DOHH2 (cell line): ENCODE measurements around the gene JADE3.

Source experiments
- H3F3A ChIP-seq: fragments of 200-600 bp; sonication (generic), shearing (Covaris generic); 2 replicates; pipeline ENCODE4 v1.6.0; 2016; ENCODE audit warnings: antibody characterized with exemption, mild to moderate bottlenecking; ENCODE audit not compliant: control insufficient read depth, insufficient read depth
- H3K27ac ChIP-seq: fragments of 200-600 bp; sonication (generic); 2 replicates; pipeline ENCODE4 v1.5.1; 2014; ENCODE audit warnings: low read depth, mild to moderate bottlenecking, low read length, moderate library complexity
- H3K27me3 ChIP-seq: fragments of 200-600 bp; sonication (generic); 2 replicates; pipeline ENCODE4 v1.6.1; 2014; ENCODE audit warnings: mild to moderate bottlenecking, low read length, mixed read lengths; ENCODE audit not compliant: control insufficient read depth
- H3K36me3 ChIP-seq: fragments of 200-600 bp; sonication (generic); 2 replicates; pipeline ENCODE4 v1.6.1; 2014; ENCODE audit warnings: mild to moderate bottlenecking, low read length, moderate library complexity, mixed read lengths; ENCODE audit not compliant: control insufficient read depth
- H3K4me1 ChIP-seq: fragments of 200-600 bp; sonication (generic); 2 replicates; pipeline ENCODE4 v1.6.1; 2014; ENCODE audit warnings: mild to moderate bottlenecking, low read length, mixed read lengths; ENCODE audit not compliant: control insufficient read depth
- H3K4me2 ChIP-seq: fragments of 200-600 bp; sonication (generic); 2 replicates; pipeline ENCODE4 v1.6.0; 2014; ENCODE audit warnings: mild to moderate bottlenecking, low read length, moderate library complexity
- H3K4me3 ChIP-seq: fragments of 200-600 bp; sonication (generic); 2 replicates; pipeline ENCODE4 v1.5.1; 2014; ENCODE audit warnings: mild to moderate bottlenecking, low read length, mixed read lengths
- H3K79me2 ChIP-seq: fragments of 200-600 bp; sonication (generic); 2 replicates; pipeline ENCODE4 v1.6.1; 2014; ENCODE audit warnings: mild to moderate bottlenecking, low read length, mixed read lengths; ENCODE audit not compliant: control insufficient read depth
- H3K9me2 ChIP-seq: fragments of 200-600 bp; sonication (generic); replicated peaks from 2 replicates; pipeline ENCODE4 v1.6.1; 2014; ENCODE audit warnings: mild to moderate bottlenecking, low read length, mixed read lengths; ENCODE audit not compliant: control insufficient read depth
- H3K9me3 ChIP-seq: fragments of 200-600 bp; sonication (generic); 2 replicates; pipeline ENCODE4 v1.6.1; 2014; ENCODE audit warnings: antibody characterized with exemption, low read length, mixed read lengths; ENCODE audit not compliant: control insufficient read depth, insufficient read depth
- H4K20me1 ChIP-seq: fragments of 200-600 bp; sonication (generic); 2 replicates; pipeline ENCODE4 v1.6.0; 2014; ENCODE audit warnings: low read depth, mild to moderate bottlenecking, antibody characterized with exemption, low read length, moderate library complexity; ENCODE audit not compliant: control insufficient read depth, insufficient read depth
- CTCF ChIP-seq: fragments of 200-600 bp; sonication (generic); IDR thresholded peaks from one replicate; pipeline ENCODE4 v1.5.1; 2014; ENCODE audit warnings: antibody characterized with exemption, mild to moderate bottlenecking, low read depth, low read length; ENCODE audit not compliant: poor library complexity, severe bottlenecking
- EZH2phosphoT487 ChIP-seq: fragments of 200-600 bp; sonication (generic); IDR thresholded peaks from 2 replicates; pipeline ENCODE4 v1.6.1; 2017; ENCODE audit warnings: borderline replicate concordance, mild to moderate bottlenecking, antibody characterized with exemption, low read length, moderate library complexity, mixed read lengths

The JADE3 gene

GRCh38 chrX:46935295-46935694, 23.1 kb downstream of the JADE3 start:
- H3K4me2 ChIP-seq = no peak overlapping the region
- no peaks in the 10 kb centered on the region for H3K9me2 ChIP-seq
- no peaks in the 10 kb centered on the region for H3K36me3 ChIP-seq
- H3K4me3 ChIP-seq = no peak overlapping the region
- H3F3A ChIP-seq = no peaks in the 10 kb centered on the region
- no peaks in the 10 kb centered on the region for H4K20me1 ChIP-seq
- no peaks in the 10 kb centered on the region for H3K9me3 ChIP-seq
- H3K27me3 ChIP-seq = no peaks in the 10 kb centered on the region
- H3K4me1 ChIP-seq = peaks cover 15% of the 10 kb centered on the region
- no peaks in the 10 kb centered on the region; the same call in none of the 2 replicates for H3K79me2 ChIP-seq
- TF ChIP-seq EZH2phosphoT487 (no peak), CTCF (no peak)
- no peak overlapping the region for H3K27ac ChIP-seq

- no peaks in the 10 kb centered on the region for H3K36me3 ChIP-seq
These were observed 26.4 kb downstream of the JADE3 start for GRCh38 chrX:46938589-46938988.

GRCh38 chrX:46941341-46941740, 29.1 kb downstream of the JADE3 start:
- H3K79me2 ChIP-seq = peaks cover 12% of the 10 kb centered on the region
- H3K4me3 ChIP-seq = no peak overlapping the region; the same call in 1 of the 2 replicates
- peak overlapping the region; percentile 42 for H3K4me2 ChIP-seq
- TF ChIP-seq CTCF = no peak
- TF ChIP-seq EZH2phosphoT487 = no peak
- H3K27me3 ChIP-seq = no peaks in the 10 kb centered on the region
- no peak overlapping the region for H3K27ac ChIP-seq
- no peaks in the 10 kb centered on the region for H3K36me3 ChIP-seq
- H3K9me2 ChIP-seq = no peaks in the 10 kb centered on the region
- no peaks in the 10 kb centered on the region for H3K9me3 ChIP-seq
- no peaks in the 10 kb centered on the region for H4K20me1 ChIP-seq
- no peaks in the 10 kb centered on the region for H3F3A ChIP-seq
- peaks cover 38% of the 10 kb centered on the region for H3K4me1 ChIP-seq

More at GRCh38 chrX:46938589-46938988, 26.4 kb downstream of the JADE3 start:
- Histone ChIP-seq H3K27me3 (no peaks in the 10 kb centered on the region), H3K4me1 (peaks cover 34% of the 10 kb centered on the region), H3K27ac (no peak overlapping the region), H3K4me3 (no peak overlapping the region), H3F3A (no peaks in the 10 kb centered on the region), H3K9me3 (no peaks in the 10 kb centered on the region), H3K9me2 (no peaks in the 10 kb centered on the region), H3K4me2 (no peak overlapping the region), H4K20me1 (no peaks in the 10 kb centered on the region), H3K79me2 (no peaks in the 10 kb centered on the region; the same call in none of the 2 replicates)
- TF ChIP-seq CTCF (no peak), EZH2phosphoT487 (no peak)

- Histone ChIP-seq H3K79me2 (peaks cover 11% of the 10 kb centered on the region), H3K36me3 (no peaks in the 10 kb centered on the region), H3K4me2 (peak overlapping the region; percentile 58), H3K4me1 (peaks cover 37% of the 10 kb centered on the region), H3K4me3 (peak overlapping the region; percentile 44), H3K27me3 (no peaks in the 10 kb centered on the region), H3K9me2 (no peaks in the 10 kb centered on the region), H3K27ac (no peak overlapping the region), H4K20me1 (no peaks in the 10 kb centered on the region), H3F3A (peaks cover 2% of the 10 kb centered on the region; the same call in 1 of the 2 replicates), H3K9me3 (no peaks in the 10 kb centered on the region)
- TF ChIP-seq CTCF = no peak
- no peak for TF ChIP-seq EZH2phosphoT487
These were observed 40.9 kb downstream of the JADE3 start for GRCh38 chrX:46953137-46953527.
